Measurements from ENCODE around the gene DSC2.
"Not testable (repeated sequence)": the region's sequence is repeated elsewhere in the genome, so short reads cannot be mapped to it uniquely, and the experiment has no call there.

The DSC2 gene

DNA sequence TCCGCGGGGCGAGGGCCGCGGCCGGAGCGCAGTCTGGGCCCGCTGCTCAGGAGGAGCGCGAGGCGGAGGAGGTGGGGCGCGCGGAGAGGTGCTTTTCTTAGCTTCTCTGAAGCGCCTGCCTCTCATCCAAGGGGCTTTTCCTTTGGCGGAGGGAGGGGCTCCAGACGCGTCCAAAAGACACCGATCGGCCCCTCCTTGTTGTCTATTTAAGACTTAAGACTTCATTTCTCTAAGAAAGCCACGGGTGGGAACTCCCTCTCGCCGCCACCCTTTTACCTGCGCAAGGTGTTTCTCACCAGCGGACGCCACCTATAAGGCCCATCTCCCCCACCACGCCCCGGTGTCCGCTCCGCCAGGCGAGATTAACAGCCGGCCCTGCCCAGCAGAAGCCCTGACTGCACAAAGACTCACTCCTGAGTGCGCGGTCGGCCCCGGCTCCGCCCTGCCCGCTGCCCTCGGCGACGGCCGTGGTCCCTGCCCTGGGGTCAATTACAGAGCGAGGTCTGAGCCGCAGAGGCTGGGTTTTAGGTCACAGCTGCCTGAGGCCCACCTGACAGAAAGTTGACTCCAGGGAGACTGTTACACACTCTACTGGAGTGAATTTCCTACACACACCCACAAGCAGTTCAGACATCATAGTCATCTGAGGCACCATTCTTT, at the start of gene DSC2:
TSS of gene DSC2 (minus strand) at position 397 of the 660 bp plus-strand sequence. CDS start 450 bp downstream, outside the sequence.
- DNase-seq = peak in 1 of 2 experiments; percentile 44

GRCh38 chr18:31149351-31149750, 47.1 kb upstream of the DSC2 start:
- DNase-seq = no peak

DNA sequence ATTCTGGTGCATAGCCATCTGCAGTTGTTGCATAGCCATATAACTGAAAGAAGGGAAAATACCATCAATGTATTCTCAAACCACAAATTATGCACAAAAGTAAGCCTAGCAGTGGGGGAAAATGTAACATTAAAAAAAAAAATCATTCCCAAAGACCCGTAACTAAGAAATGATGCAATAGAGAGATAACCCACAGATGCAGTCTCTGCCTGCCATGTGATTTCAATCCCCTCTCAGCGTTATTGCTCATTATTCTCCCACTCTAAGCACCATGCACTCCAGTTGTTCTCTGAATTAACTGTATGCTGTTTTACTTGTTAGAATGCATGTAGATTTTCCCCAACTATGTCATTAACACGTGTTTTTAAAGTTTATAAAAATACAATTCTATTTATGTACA, 46.4 kb upstream of the DSC2 start:
- DNase-seq = peak in 1 of 2 experiments; percentile 1

DNA sequence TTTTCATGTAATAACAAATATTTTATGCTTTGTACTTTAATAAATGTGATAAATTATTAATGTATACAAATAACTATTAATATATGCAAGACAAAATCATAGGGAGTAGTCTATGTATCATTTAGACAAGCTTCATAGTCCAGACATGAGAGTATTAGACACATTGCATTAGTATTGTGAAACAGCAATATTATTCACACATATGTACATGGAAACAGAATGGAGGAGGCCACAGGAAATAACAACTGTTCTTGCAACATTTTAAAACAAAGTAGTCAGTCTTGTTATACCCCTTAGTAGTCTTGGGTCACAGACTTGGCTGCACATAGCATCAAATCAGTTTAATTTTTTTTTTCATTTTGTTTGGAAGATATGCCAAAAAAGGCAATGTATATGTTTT, 44.6 kb upstream of the DSC2 start:
- DNase-seq = no peak

- no peak for DNase-seq
These were observed 40.8 kb upstream of the DSC2 start for GRCh38 chr18:31143025-31143424.

GRCh38 chr18:31138709-31139108, 36.5 kb upstream of the DSC2 start:
- DNase-seq = no peak

- DNase-seq = no peak
These were observed 32.8 kb upstream of the DSC2 start for GRCh38 chr18:31134988-31135529.

- no peak for DNase-seq
These were observed 27.3 kb upstream of the DSC2 start for GRCh38 chr18:31129398-31130115.

DNA sequence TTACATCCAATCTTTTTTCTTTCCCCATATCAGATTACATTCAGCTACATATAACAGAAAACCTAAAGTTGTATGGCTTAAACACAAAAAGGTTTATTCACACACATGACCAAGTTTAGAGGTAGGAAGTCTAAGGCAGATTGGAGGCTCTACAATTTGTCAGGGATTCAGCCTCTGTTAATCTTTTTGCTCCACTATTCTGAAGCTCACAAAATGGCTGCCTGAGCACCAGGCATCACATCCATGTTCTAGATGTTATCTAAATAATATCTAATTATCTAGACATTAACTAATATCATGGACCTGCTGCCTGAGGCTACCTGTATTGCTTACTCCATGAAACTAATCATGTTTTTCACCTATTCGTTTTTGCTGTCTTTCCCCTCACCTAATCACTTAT, 23.7 kb upstream of the DSC2 start:
- DNase-seq = no peak

GRCh38 chr18:31123125-31123524, 20.9 kb upstream of the DSC2 start:
- not testable (repeated sequence) for DNase-seq

- DNase-seq = no peak
These were observed 18.4 kb upstream of the DSC2 start for GRCh38 chr18:31120594-31120993.

DNA sequence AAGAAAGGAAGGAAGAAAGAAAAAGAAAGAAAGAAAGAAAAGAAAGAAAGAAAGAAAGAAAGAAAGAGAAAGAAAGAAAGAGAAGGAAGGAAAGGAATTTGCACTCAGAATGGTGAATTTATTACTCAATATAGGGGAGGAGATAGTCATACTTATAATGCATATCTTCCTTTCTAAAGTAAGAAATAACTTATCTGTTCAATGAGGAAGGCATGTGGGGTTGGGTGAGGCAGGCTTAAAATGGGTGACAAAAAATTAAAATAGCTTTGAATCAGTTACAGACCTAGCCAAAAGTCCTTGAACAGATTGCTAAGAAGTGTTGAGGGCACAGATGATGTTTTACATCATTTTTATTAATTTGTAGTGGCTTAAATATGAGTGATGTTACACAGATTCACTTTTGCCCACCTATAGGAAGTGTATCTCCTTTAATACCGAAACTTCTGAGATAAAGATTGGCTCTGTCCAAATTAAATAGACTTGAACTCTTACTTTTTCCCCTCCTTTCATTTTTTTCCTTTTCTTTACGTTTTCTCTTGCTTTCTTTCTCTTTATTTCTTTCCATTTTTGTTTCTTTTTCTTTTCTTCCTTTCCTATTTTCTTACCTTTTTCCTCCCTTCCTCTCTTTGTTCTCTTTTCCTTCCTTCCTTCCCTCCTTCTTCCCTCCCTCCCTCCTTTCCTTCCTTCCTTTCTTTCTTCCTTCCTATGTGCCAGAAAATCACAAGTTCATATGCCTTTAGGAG, 14.8 kb upstream of the DSC2 start:
- DNase-seq = no peak

- no peak for DNase-seq
These were observed 10.6 kb upstream of the DSC2 start for GRCh38 chr18:31112804-31113203.

DNA sequence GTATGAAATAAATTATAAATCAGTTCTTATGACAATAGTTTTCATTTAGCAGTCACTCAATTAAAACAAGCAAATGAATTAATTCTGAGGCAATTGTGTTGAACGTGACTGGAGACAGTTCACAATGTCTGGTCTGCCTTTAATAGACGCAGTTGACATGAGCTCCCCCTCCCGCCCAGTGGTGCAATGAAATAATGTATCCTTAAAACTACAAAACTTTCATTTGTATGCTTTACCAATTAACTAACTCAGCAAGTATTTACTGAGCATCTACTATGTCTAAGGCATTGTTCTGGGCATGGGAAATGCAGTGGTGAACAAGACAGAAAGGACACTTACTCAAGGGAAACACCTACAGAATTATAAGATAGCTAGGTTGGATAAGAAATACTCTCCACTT, 3.5 kb upstream of the DSC2 start:
- no peak for DNase-seq

GRCh38 chr18:31104444-31104843, 2.2 kb upstream of the DSC2 start:
- peak in 1 of 2 experiments; percentile 2 for DNase-seq

DNA sequence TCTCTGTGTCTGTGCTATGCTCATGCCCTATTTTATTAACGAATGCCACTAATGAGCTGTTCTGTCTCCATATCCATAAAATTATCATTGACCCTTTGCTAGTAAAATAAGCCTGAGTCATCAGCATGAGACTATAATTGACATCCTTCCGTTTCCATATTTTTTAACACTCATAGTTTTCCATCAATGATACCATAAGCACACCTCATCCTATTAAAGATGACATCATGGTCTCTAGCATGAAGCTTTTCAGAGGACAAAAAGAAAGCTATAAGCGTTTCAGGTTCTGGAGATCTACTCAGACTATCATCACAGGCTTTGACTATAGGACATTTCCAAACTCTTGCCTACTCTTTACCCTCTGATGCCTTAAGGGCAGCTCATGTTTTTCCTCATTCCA, 1.2 kb upstream of the DSC2 start:
- DNase-seq = no peak

DNA sequence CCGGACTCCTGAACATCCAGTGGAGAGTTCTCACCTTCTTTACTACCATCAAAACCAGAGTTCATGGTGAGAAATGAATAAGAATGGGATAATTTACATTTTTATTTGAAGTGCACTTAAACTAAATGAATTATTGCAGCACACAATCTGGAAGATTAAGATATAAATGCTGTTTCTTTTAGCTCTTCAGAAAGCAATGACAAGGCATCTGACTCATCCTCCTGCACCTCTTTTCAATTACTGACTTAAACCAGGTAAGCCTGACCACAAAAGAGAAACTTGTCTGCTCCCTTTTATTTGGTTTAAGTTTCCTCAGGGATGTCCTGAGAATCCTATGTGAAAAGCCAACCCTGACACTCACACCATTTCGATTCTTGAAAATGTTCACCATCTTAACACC, 720 bp upstream of the DSC2 start:
- DNase-seq = no peak

GRCh38 chr18:31101183-31102024, 817 bp downstream of the DSC2 start:
- peak in 1 of 2 experiments; percentile 43 for DNase-seq

- peak in 1 of 2 experiments; percentile 54 for DNase-seq
These were observed 1.6 kb downstream of the DSC2 start for GRCh38 chr18:31100436-31101182.

GRCh38 chr18:31099450-31100230, 2.6 kb downstream of the DSC2 start:
- no peak for DNase-seq

- DNase-seq = no peak
These were observed 3.3 kb downstream of the DSC2 start for GRCh38 chr18:31098878-31099277.
